GOT3 (cell line): ENCODE measurements around the gene MRPS34.

Experiments
- DNase-seq: peaks from one replicate; lab custom pipeline; 2025; ENCODE audit warnings: mixed read lengths; lab: John Stamatoyannopoulos, UW

Gene MRPS34

DNA sequence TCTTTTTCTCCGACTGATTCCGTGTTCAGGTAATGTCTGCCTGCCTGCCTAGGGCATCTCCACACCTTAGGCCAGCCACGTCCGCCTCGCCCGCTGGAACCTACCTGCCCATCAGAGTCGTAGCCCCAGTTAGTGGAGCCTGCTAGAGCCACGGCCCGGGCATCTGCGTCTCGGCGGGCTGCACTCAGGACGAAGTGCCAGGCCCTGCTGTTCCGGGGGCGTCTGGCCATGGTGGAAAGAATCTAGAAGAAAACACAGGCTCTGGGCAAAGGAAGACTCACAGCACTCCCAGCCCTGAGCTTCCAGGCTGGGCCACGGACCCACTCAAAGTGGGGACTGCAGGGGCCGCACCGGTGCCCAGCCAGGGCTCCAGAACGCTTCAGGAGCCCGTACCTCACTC is 8.3 kb upstream of the MRPS34 start:
- no peak for DNase-seq

DNA sequence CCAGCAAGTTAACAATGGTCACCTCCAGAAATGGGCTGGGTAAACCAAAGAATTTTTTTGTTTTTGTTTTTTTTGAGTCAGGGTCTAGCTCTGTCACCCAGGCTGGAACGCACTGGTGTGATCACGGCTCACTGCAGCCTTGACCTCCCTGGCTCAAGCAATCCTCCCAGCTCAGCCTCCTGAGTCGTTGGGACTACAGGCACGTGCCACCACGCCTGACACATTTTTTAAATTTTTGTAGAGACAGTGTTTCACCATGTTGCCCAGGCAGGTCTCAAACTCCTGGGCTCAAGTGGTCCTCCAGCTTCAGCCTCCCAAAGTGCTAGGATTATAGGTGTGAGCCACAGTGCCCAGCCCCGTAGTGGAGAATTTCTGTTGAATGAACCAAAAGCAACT is 7.7 kb upstream of the MRPS34 start:
- DNase-seq, result no peak

DNA sequence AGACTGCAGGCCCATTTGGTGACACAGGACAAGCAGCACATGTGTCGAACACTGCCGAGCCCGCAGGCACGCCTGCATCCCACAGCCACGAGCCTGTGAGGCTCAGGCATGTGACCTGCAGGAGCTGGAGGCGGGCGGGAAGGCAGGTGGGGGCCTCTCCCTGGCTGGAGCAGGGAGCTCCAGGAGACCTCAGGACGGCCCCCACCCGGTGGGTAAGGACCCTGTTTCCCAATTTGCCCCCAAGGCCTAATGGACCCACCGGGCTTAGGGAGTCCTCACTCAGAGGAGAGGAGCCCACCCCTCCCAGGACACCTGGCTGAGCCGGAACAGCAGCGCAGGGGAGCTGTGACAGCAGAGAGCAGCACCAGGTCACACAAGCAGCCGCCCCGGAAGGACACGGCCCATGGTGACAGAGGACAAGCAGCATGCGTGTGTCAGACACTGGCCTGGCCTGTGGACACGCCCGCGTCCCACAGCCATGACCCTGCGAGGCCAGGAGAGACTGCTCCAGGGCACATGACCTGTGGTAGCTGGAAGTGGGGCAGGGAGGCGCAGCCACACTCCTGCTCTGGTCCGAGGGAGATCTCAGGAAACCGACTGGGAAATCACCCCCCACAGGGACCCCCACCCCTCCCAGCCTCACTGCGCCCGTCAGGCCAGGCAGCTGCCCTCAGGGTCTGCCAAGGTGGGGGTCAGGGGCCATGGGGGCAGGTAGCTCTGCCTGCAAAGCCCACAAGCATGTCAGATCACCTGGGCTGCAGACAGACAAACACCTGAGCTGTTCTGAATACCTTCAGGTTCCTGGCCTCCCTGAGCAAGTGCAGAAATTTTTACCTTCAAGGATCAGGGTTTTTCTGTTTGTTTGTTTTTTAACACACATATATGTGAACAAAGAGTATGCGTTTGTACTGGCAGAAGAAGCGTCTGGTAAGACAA is 7.1 kb upstream of the MRPS34 start:
- no peak for DNase-seq

DNA sequence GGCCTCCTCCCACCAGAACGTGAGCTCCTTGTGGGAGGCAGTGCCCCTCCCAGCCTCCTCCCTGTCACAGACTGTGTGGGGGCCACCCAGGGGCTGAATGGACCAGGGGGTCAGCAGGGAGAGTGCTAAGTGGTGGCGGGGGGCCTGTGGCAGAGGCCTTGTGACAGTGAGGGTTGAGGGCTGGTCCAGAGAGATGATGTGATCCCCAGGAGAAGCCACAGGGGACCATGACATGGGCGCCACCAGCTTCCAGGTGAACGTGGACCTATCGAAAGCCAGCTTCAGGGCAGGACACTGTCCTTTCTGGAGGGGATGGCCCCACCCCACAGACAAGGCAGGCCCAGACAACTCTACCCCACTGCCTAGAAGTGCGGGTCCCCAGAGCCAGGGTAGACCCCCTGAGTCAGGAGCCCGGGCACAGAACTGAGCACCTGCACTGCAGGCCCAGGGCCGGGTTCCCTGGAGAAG is 6.3 kb upstream of the MRPS34 start:
- no peak for DNase-seq

DNA sequence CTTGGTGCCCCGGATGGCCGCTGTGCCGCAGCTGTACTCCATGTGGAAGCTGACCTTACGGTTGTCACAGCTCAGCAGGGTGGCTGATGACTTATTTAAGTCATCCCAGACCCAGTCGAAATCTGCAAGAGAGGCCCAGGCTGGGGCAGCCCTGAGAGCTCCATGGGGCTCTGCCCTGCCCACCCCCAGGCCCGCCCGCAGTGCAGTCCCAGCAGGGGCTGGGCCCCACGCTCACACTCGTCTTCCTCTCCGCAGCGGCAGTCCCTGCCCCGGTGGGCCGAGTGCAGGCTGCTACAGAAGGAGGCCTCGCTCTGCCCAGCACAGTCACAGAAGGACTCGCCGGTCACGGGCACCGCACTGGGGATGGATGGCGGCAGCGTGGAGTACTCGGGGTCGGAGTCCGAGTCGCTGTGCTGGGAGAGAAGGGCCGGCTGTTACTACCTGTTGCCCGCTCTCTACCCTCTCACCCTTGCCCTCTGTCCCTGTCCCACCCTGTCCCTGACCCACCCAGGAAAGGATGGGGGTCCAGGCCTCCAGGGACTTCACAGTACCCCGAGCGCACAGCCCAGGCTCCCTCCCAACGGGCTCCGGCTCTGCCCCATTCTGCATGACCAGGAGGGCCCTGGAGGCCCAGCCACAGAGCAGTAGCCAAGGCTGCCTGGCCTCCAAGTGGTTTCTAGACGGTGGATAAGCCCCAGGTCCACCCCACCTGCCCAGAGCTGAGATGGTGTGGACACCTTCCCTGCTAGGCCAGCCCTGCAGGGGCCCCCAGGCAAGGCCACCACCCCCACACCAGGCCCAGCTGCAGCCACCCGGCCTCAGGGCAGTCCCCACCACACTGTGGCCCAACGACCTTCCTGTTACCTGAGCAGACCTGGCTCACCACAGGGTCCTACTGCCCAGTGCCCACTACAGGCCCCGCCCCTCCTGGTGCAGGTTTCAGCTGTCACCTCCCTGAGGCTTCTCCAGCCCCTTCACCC is 5.6 kb upstream of the MRPS34 start:
- DNase-seq, result no peak

DNA sequence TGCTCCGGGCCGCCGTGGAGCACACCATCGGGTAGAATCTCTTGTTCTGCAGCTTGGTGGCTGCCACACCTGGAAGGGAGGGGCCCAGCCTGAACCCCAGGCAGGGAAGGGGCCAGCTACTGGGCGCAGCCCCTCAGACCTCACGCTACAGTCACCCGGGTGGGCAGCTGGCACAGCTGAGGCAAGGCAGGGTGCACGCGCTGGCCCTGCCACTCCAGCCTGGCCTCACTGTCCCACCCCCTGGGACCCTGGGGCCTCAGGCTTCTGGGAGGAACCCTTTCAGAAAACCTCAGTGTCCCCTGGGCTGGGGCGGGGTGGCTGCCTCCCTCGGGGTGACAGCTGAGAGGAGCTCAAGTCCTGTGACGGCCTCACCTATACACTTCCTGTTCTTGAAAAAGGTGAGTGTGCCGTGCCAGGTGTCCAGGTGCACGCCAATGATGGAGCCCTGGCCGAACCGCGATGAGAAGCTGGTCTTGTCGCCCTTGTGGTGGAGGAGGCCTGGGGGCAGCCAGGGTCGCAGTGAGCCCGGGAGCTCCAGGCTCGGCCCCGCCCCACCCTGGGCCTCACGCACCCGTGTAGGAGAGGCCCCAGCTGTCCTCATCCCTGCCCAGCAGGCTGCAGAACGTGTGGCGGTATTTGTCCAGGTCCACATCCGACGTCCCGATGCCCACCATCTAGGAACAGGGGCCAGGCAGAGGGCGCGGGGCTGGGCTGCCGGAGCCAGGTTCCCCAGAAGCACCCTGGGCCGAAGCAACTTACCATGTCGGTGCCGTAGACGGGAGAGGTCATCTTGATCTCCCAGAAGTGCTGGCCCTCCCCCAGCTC is 4.7 kb upstream of the MRPS34 start:
- DNase-seq, result no peak

DNA sequence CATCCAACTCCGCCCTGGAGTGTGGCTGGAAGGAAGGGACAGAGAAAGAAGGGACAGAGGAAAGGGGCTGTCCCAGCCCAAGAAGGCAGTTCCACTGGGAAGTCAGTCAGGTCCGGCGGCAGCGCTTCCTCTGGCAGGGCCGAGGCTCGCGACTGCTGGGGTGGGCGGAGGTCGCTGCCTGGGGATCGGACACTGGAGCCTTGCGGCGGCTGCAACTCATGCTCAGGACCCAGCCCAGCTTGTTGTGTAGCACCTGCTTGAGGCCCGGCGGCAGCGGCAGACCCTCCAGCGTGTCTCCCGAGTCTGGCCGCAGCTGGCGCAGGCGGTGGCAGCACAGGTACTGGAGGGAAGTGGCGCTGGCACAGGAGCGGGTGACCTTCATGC is 4.0 kb upstream of the MRPS34 start:
- DNase-seq, result no peak

DNA sequence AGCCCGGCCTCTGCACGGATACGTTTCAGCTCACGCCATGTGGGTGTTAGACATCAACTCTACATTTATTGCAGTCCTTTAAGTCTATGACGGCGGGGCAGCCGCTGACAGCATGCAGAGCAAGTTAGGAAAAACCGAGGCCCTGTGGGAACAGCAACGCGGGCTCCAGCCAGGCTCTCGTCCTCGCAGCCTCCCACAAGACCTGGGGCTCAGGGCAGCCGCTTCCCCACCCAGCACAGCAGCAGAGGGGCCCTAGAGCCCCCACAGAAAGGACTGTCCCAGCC is 3.7 kb upstream of the MRPS34 start:
- no peak for DNase-seq

DNA sequence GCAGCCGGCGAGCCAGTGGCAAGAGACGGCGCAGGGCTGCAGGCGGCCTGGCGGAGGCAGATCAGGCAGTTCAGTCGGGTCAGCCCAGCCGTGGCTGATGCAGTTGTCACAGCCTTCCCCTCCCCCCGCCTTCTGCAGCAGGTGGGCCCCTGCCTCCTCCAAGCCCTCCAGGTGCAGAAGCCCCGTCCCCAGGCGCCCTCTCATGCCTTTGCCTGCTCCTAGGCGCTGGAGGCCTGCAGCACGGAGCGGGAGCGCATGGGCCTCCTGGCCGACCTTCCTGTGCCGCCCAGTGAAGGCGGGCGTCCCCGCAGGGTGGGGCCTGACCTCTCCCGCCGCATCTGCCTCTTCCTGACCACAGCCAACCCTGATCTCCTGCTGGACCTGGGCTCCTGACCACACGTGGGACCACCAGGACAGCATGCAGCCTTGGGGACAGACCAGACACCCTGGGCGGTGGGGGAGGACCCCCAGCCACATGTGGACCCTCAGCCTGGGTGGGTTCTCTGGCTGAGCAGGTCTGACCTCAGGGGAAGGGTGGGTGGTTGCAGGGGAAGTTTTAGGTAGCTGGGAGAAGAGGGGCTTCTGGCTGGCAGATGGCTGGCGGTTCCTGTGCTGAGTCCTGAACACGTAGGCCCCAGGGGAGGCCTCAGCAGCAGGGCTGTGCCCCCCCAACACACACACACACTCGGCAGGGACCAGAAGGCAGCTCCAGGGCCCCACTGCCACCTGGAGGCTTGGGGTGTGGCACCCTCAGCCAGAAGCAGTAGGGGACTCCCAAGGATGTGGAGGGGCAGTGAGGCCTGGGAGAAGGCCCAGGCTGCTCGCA is 3.1 kb upstream of the MRPS34 start:
- no peak for DNase-seq

DNA sequence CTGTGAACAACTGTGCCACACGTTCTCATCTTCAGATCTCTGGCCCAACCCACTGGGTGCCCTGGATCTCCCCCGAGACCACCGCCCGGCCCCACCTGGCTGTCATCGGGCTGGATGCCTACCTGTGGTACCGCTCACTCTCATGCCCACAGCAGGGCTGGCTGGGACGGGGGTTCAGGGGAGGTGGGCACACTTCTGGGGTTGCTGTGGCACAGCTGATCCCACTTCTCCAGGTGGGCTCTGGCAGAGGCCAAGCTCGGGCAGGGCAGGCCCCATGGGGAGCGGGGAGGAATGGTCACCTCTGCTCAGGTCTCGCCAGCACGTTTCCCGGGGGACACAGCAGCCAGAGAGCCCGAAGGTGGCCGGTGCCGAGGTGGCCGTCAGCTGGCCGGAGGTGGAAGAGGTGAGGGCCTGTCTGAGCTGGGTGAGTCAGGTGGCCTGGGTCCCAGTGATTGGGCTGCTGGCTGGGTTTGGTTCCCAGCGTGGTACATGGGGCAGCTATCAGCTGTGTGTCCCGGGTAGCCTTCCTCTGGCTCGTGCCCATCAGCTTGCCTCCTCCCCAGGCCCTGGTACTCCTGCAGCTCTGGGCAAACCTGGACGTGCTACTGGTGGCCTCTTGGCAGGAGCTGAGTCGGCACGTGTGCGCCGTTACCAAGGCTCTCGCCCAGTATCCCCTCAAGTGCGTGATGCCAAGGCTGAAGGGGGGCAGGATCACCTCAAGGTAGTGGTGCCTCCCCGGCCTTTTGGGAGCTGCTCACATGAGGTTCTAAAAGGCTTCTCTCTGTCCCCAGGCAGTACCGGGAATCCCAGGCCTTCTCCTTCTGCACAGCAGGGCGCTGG is 2.3 kb upstream of the MRPS34 start:
- DNase-seq, result no peak

DNA sequence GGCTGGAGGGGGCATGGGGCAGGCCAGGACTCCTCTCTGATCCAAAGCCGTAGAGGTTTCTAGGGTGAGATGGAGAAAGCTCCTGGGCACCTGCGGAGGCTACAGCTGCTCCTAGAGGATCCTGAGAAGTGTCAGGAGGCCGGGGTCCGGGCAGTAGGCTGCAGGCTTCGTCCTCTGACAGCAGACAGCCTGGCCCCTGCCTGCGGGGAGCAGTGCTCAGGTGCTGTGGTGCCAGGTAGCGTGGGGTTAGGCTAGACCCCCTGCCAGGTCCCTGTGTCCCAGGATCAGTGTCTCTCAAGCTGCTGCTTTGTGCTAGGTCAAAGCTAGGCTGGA is 1.5 kb upstream of the MRPS34 start:
- DNase-seq, result no peak

DNA sequence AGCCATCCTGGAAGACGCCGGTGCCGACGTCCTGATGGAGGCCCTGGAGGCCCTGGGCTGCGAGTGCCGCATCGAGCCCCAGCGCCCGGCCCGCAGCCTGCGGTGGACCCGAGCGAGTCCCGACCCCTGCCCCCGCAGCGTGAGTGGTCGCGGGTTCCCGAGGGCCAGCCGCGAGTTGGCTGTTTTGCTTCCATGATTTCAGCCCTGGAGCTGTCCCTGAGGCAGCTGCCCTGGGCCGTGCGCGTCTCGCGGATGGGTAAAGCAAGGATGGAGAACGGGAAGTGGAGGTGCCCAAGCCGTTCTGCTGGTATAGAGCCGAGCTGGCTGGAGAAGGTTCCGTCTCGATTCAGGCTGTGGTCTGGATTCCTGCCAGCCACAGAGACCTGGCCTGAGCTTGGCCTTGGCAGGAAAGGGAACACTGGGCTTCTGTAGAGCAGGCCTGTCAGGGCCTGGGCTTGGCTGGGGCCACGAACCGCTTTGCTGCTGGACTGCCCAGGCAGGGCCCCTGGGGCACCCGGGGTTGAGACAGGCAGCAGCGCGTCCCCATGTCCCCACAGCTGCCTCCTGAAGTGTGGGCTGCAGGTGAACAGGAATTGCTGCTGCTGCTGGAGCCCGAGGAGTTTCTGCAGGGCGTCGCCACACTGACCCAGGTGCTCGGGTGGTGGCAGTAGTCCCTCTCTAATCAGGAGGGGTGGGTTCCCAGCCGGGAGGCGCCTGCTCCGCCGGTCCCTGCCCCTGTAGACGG is 941 bp upstream of the MRPS34 start:
- no peak for DNase-seq

DNA sequence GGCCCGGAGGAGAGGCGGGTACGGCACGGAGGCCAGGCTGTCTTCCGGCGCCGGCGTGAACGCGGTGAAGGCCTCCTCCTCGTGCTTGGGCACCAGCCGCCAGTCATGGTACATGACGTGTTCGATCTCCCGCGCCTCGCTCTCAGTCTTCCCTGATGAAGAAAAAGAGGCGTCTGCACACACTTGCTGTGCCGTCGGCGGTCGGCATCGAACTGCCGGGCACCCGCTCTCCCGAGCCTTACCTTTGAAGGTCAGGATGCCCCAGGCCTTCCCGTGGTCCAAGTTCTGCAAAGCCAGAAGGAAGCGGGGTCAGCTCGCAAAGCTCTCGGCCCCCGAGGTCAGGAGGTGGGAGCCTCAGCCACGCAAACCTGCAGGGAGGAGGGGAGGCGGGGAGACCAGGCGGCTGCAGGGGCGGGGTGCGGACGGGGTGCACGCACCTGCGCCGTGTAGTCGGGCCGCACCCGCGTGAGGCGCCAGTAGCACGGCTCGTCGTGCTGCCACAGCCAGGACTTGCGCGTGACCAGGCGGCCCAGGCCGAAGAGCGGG is 499 bp downstream of the MRPS34 start, which contains the start of gene EME2:
TSS of gene EME2 (plus strand) at position 449 of the 546 bp plus-strand sequence. CDS start 418 bp downstream, outside the sequence.
- no peak for DNase-seq

DNA sequence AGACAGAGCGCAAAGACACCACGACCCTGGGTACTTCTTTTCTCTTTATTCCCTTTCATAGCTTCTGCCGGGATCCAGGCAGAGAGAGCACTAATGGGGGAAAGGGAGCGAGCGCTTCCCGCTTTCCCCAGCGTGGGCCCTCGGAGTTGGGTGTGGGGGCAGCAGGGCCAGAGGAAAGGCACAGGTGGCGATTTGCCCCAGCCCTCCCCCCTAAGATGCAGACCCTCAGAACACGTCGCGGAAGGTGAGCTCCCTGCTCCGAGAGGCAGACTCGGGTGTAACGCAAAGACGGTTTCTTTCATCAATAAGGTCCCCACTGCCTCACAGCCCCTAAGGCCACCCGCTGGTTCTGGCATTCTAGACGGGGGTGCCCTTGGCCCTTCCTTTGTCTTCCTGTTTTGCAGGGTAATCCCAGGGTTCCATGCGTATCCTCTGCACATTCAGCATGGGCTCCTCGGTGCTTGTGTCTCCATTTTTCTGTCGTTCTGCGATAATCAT is 1.0 kb downstream of the MRPS34 start:
- DNase-seq, result no peak

DNA sequence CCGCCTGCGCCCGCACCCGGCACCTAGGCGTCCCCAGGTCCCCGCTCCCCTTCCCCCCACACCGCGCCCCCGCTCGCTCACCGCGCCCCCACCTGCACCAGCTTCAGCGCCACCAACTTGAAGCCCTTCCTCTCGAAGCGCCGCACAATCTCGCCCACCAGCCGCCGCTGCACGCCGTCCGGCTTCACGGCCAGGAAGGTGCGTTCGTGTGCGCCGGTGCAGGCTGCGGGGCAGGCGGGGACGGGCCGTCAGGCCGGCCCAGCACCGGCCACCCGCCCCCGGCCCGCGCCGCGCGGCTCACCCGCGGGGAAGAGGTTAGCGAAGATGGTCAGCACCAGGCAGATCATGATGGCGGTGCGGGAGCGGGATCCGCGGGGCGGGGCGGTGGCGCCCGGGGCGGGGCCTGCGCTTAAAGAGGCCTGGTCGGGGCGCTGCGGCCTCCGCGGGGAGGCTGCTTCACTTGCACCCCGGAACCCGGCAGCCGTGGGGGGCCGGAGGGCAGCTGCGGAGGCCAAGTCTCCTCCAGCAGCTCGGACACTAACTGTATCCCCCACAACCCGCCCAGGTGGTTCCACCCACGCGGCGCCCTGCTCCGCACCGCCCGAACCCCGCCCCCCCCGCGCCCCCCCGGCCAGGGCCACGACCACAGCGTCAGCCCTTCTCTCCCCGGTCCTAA is 1.6 kb downstream of the MRPS34 start, which contains the start of gene NME3:
TSS of gene NME3 (minus strand) at position 356 of the 676 bp plus-strand sequence. CDS start at position 347, 9 bp downstream.
- DNase-seq, result peak; percentile 34

DNA sequence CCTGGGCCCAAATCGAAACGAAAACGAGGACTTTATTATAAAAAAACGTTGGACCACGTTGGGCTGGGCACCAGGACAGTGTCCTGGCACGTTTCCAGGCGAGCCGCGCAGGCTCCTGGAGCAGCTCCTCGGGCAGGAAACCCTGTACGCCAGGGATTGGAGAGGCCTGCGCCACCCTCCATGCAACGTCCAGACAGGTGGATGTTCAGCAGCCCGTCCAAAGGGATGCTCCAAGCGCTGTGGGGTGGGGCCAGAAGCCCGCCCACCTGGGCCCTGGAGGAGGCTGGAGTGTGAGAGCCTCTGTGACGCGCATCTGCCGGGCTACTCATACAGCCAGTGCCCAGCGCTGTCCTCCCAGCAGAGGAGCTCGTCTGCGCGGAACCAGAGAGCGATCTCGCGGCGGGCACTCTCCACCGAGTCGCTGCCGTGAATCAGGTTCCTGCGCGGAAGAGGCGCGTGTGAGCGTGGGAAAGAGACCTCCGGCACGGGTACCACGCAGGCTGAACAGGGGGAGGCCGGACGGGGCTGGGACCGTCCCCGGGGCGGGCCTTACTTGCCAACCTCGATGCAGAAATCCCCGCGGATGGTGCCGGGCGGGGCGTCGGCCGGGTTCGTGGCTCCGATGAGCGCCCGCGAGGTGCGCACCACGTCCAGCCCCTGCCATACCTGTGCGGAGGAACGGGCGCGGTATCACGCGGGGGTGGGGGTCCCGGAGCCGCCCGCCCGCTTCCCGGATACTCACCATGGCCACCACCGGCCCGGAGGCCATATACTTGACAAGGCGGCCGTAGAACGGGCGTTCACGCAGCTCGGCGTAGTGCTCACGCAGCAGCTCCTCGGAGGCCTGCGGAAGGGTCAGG is 2.4 kb downstream of the MRPS34 start:
- DNase-seq, result peak; percentile 28
